ENCODE results near the gene CYB561D2.

The CYB561D2 gene

GRCh38 chr3:50341996-50342650, 8.5 kb upstream of the CYB561D2 start:
- no peak for DNase-seq (ENCODE audit: low spot score)

- DNase-seq (ENCODE audit: low spot score): no peak
Measured at GRCh38 chr3:50342813-50343633, 7.6 kb upstream of the CYB561D2 start.

- DNase-seq (ENCODE audit: low spot score): no peak
Measured at GRCh38 chr3:50345008-50345407, 5.7 kb upstream of the CYB561D2 start.

DNA sequence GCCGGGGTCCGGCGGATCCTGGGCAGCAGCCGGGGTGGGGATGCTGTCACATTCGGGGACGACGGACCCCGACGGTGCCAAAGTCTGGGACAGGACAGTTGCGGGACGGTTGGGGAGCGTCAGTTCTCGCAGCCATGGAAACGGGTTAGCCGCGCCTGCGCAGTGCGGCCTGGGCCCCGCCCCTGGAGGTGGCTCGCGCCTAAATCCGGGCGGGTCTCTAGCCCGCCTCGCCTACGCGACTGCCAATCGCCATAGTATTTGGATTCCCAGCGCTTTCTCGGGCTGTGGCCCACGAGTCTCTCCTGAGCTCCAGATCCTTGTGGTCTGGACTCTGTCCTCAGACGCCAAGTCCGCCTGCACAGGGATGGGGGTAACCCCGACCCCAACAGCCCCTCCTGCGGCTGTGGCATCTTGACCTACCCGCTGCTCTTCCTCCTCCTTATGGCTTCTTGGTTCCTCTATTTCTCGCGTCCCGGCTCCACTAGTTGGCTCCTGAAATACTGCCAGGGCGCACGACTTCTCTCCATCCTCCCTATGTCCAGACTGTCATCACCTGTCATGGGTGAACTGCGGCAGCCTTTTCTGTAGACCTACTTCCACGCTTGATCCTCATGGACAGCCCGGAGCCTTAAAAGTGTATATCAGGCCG, 5.0 kb upstream of the CYB561D2 start, which contains the start of gene ZMYND10:
ZMYND10 (minus strand) TSS at position 147 of the 649 bp plus-strand sequence. CDS start 153 bp downstream, outside the sequence.
- no peak for DNase-seq (ENCODE audit: low spot score)

DNA sequence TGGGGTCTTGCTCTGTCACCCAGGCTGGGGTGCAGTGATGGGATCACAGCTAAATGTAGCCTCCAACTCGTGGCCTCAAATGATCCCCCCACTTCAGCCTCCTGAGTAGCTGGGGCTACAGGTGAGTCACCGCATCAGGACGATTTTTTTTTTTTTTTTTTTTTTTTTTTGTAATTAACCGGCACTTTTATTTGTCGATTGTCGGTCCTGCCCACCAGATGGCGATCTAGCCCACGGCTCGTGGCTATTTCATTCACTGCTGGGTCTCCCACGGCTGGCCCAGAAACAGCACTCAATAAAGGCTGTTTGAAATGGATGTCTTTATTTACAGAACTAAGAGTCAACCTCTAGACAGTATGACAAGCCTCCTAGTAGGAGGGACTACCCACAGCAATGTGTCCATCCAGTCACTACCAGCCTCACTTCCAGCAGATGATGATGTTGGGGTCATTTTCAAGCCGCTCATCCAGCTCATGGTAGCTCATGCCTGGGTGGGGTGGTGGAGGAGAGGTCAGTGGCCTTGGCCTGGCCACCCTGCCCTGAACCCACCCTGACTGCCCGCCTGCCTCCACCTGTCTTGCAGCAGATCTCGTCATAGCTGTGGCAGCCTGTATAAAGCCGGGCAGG, 3.4 kb upstream of the CYB561D2 start:
- DNase-seq (ENCODE audit: low spot score): peak; percentile 64

GRCh38 chr3:50350213-50350526, 492 bp upstream of the CYB561D2 start:
- DNase-seq (ENCODE audit: low spot score): no peak

DNA sequence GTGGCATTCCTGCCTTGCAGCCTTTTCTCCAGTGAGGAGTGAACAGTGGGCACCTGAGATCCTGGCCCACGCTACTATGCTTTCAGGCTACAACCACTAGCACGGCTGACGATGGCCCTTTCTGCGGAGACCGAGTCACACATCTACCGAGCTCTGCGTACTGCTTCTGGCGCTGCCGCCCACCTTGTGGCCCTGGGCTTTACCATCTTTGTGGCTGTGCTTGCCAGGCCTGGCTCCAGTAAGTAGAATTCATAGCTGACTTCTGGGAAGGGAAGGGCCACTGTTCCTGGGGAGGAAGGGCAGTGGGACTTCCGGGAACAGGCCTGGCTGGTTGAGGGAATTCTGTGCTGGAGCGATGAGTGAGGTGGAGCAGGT, 648 bp downstream of the CYB561D2 start:
- DNase-seq (ENCODE audit: low spot score): no peak

DNA sequence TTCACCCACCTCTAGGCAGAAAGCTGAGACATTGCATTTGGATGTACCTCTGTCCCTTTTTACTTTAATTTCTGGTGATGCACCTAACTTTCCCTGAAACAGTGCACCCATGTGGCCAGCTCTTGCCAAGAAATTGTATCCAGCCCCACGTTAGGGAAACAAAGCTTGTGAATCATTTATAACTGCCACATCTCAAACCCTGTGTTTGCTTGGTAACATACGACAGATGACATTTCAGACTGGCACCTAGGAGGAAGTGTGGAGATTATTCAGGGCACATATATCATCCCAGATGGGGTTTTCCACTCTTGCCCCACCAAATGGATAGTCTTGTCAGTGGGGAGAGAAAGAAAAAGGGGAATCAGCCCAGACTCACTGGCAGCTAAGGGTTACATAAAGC, 2.1 kb downstream of the CYB561D2 start:
- DNase-seq (ENCODE audit: low spot score): no peak

DNA sequence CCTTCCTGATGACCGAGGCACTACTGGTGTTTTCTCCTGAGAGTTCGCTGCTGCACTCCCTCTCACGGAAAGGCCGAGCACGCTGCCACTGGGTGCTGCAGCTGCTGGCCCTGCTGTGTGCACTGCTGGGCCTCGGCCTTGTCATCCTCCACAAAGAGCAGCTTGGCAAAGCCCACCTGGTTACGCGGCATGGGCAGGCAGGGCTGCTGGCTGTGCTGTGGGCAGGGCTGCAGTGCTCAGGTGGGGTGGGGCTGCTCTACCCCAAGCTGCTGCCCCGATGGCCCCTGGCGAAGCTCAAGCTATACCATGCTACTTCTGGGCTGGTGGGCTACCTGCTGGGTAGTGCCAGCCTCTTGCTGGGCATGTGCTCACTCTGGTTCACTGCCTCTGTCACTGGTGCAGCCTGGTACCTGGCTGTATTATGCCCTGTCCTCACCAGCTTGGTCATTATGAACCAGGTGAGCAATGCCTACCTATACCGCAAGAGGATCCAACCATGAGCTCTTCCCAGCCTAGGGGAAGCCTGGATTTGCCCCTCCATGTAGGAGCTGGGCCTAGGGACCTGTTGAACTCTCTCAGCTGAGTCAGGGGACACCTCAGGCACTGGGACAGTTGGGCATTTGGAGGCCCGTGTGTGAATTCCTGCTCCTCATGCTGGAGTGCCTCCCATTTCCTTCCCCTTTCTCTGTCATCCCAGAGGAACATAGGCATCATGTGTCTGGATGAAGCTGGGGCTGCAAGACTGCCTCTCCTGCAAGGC, 2.8 kb downstream of the CYB561D2 start:
- DNase-seq (ENCODE audit: low spot score): no peak

GRCh38 chr3:50354186-50354764, 3.6 kb downstream of the CYB561D2 start:
- DNase-seq (ENCODE audit: low spot score): no peak

DNA sequence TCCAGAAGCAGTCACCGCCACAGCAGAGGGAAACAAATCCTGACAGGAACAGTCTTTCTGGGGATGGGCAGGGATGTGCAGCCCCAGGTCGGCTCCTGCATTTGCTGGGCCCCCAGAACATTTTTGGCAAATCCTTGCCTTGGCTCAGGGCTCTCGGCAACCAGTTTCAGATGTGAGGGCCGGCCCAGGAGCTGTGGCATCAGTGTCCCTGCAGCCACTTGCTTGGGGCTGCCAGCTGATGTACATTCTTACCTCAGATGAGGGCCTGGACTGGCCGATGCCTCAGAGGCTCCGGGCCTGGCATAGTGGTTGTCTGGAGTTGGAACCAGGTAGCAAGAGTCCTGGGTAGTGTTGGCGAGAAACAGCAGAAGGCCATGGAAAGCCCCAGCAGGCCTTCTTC, 4.2 kb downstream of the CYB561D2 start:
- no peak for DNase-seq (ENCODE audit: low spot score)

- DNase-seq (ENCODE audit: low spot score): no peak
Measured at GRCh38 chr3:50355829-50356552, 5.3 kb downstream of the CYB561D2 start.

- no peak for DNase-seq (ENCODE audit: low spot score)
Measured at GRCh38 chr3:50356553-50356952, 5.9 kb downstream of the CYB561D2 start.

GRCh38 chr3:50357481-50357880, 6.8 kb downstream of the CYB561D2 start:
- DNase-seq (ENCODE audit: low spot score): no peak

DNA sequence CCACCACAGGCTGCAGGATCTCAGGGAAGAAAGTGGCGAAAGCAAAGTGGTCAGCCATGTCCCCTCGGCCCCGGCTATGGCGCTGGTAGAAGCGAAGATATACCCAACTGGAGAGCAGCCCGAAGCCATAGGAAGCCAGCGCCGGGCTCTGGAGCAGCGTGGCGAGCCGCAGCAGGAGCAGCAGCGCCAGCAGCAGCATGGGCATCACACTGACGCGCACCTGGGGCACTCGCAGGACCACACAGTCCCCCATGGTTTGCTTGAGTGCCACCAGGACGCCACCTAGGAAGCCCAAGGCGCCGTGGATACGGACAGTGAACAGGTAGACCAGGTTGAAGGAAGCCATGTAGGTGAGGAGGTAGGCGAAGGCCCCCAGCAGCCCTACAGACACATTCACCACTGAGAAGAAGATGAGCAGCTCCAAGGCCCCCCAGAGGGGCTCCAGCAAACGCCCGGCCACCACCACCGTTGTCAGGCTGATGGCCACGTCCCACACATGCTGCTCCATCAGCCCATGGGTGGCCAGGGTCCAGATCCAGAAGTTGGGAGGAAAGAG, 7.8 kb downstream of the CYB561D2 start:
- no peak for DNase-seq (ENCODE audit: low spot score)

GRCh38 chr3:50358911-50359759, 8.5 kb downstream of the CYB561D2 start, which contains the start of gene TMEM115:
TSS of gene TMEM115 (minus strand) at chr3:50359521. CDS start at chr3:50359063, 458 bp downstream.
- DNase-seq (ENCODE audit: low spot score): peak; percentile 98

GRCh38 chr3:50359760-50360110, 9.1 kb downstream of the CYB561D2 start:
- DNase-seq (ENCODE audit: low spot score): no peak

DNA sequence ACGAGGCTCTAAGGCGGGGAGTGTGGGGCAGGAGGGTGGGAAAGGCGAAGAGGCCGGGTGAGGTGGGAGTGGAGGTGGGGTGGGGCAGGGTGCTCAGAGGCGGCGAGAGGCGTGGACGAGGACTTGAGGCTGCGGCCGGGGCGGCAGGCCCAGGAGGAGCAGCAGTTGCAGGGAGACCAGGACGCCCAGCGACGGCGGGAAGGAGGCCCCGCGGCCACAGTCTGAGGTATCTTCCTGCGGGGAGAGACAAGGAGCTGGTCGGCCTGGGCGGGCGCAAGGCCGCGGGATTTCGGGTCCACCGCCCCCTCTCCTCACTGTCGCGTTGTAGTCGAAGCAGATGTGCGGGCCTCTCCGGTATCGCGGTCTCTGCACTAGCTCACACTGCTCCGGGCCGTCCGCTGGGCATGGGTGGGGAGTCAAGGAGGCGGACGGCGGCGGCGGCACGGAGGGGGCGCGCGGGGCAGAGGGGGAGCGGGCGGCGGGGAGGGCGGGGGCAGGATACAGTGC, 14.0 kb downstream of the CYB561D2 start:
- no peak for DNase-seq (ENCODE audit: low spot score)

- DNase-seq (ENCODE audit: low spot score): peak; percentile 91
Measured at GRCh38 chr3:50365080-50365841, 14.6 kb downstream of the CYB561D2 start.
